Measurements from ENCODE around the gene CDC6.

Gene CDC6

GRCh38 chr17:40341808-40342503 lies 54.3 kb downstream of the CDC6 start:
- no peak for DNase-seq

DNA sequence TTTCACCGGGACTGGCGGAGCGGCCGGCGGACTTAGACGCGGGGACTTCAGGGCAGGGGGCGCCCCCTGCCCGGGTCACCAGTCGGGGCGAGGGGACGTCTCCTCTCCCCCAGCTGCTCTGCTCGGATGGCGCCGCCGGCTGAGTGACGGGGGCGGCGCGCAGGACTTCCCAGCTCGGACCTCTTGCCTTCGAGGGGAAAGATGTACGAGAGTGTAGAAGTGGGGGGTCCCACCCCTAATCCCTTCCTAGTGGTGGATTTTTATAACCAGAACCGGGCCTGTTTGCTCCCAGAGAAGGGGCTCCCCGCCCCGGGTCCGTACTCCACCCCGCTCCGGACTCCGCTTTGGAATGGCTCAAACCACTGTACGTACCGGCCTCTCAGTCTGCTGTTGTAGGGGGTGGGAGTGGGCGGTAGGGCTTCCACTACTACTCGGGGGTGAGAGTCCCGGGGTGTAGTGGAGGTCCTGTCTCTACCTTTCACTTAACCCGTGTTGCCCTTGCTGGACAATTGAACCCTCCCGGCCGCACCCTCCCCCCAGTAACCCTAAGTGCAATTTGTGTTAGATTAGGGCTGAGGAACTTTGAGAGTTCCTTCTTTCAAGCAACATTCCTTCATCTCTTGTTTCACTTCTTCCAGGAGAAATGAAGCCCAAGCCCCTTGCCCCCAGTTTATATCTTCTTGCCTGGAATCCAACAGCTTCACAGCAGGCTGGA lies 55.0 kb downstream of the CDC6 start:
- DNase-seq: no peak

- DNase-seq: no peak
Observed at GRCh38 chr17:40343219-40344119, 55.8 kb downstream of the CDC6 start.

DNA sequence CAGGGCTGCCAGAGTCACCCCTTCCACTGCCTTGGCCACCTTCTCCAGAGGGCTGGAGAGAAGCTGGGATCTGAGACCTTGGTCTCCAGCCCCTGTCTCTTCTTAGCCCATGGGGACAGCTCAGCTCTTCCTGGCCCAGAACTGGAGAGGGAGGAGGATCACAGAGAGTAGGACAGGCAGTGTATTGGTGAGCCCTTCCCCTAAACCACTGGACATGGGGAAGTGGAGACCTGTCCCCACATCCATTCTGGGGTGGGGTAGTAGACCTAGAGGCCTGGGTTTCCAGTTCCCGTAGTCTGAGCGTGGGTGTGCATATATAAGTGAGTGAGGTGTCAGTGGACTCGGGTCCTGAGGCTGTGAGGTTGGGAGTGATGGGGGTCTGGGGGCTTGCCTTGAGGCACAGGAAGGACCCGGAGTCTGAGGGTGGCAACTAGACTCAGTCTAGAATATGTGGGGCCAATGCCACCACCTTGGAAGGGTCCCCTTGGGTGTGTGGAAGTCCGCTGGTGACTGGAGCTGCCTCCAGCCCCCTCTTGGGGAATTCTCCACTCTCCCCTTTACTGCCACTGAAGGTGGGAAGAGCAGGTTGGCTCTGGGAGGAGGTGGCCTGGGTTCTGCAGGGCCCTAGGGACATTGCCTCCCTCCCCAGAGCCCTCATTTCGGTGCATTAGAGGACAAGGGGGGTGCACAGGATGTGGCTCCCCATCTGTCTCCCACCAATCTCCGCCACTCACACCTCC lies 56.9 kb downstream of the CDC6 start:
- DNase-seq: no peak

GRCh38 chr17:40345161-40345993 lies 57.7 kb downstream of the CDC6 start:
- DNase-seq: no peak

DNA sequence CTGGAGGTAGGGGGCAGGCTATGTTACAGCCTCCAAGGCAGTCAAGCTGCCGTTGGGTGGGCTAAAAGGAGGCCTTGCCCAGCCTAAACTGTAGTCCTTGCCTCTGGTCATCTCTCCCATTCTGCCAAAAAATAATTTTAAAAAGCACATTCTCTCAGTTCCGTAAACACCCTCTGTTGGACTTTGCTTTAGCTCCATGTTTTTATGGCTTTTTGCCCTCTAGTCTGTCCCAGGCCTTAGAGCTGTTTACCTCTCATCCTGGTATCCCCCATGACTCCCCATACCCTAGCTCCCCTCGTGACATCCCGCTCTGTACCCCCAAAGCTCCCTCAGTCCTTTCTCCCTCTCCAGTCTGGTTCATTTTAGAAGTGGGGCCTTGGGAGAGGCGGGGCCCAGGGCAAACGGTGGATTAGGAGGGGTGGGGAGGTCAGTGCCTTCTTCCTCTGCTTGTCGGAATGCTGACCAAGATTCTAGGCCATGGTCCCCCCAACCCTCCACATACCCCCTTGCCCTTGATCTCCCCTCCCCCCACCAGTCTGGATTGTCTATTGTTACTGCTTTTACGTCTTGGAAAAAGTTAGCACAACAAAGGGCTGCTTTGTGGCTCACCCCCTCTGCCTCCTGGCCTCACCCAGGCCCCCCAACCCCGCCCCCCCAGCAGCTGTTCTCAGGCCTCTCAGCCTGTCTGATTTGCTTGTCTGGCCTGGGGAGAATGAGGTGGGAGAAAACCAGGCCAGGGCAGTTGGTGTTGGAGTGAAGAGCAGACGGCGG lies 58.5 kb downstream of the CDC6 start:
- DNase-seq: no peak

DNA sequence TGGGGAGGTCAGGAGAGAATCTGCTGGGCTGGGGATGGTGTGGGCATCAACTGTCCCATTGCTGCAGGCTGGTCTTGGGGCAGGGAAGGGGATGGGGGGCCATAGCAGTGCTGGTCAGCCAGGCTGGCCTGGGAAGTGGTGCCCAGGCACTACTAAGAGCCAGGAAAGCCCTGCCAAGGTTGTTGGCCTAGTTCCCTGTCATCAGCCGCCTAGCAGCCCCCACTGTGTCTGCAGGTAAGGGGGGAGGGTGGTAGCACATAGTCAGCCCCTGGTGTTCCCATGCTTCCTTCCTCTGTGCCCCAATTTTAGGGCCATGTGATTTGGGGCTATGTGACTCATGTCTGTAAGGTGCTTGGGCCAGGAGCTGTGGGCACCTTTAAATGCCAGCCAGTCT lies 59.1 kb downstream of the CDC6 start:
- no peak for DNase-seq

DNA sequence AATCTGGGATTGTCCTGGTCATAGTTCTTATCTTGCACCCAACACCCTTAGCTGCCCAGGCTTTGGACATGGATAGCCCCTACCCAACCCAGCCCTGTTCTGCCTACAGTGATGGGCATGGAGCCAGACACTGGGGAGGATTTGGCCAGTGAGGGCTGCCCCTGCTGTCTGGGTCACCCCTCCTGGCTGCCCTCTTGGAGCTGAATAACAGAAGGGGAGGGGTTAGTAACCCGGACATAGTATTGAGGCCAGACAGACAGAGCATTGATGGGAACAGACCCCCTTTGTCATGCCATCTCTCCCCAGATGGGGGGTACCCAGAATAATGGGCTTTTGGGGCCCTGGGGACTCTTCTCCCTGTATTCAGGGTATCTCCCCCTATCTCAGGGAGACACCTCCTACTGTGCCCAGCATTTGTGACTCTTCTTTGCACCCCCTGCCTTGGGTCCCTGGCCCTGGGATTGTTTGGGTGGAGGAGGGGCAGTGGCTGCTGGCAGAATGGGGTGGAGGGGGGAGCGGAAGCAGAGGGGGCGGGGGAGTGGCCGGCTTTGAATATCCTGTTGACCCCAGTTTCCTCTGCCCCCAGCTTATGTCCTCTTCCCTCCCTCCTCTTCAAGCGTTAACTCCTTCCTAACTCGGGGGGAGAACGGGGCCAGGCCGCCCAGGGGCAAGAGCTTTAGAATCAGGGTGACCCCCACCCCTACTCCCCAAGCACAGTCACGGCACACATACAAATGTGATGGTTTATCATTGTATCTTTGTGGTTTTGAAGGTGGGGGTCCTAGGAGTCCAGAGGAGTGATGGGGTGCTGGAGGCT lies 59.8 kb downstream of the CDC6 start:
- DNase-seq: no peak

GRCh38 chr17:40348136-40348504 lies 60.4 kb downstream of the CDC6 start:
- DNase-seq: no peak

GRCh38 chr17:40348562-40349476 lies 61.1 kb downstream of the CDC6 start:
- DNase-seq: no peak

DNA sequence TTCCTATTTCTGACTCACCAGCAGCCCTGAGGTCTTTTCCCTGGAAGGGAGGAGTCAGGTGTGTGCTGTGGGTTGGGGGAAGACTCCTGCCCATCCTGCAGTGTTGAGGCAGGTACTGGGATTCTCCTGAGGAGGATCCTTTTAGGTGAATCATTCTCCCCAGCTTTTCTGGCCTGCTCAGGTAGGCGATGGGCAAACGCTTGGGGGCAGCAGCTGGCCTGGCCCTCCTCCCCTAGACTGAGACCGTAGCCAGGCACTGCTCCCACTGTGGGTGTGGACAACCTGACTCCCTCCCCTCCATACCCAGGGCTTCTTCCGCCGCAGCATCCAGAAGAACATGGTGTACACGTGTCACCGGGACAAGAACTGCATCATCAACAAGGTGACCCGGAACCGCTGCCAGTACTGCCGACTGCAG lies 61.8 kb downstream of the CDC6 start:
- no peak for DNase-seq

- no peak for DNase-seq
Observed at GRCh38 chr17:40349895-40350688, 62.4 kb downstream of the CDC6 start.

GRCh38 chr17:40350689-40351358 lies 63.1 kb downstream of the CDC6 start:
- no peak for DNase-seq

GRCh38 chr17:40351359-40352236 lies 63.9 kb downstream of the CDC6 start:
- no peak for DNase-seq

GRCh38 chr17:40352237-40352778 lies 64.6 kb downstream of the CDC6 start:
- DNase-seq: no peak

DNA sequence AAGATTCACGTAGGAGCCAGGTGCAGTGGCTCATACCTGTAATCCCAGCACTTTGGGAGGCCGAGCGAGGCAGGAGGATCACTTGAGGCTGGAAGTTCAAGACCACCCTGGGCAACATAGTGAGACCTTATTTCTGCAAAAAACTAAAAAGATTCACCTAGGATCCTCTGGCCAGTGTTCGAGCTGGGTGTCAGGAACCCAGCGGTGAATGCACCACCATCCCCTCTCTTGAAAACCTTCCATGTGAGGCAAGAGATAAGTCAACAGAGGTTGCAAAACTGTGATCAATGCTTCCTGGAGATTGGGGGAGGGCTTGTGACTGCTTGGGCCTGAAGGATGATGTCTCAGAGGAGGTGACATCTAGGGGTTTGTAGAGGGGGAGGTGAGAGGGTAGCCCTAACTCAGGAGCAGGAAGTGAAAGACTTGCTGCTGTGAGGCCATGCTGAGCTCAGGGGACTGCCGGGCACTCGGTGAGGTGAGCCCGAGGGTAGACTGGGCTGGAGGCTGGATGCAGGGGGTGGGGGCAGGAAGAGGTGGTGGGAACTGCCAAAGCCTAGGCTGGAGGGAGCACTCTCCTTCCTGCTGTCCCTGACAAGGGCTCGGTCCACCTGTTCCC lies 65.2 kb downstream of the CDC6 start:
- no peak for DNase-seq
